ENCODE measurements around the gene SLC35E3. TPM values are rescaled to one million over a fixed set of nuclear protein-coding genes. Genes with fewer than 3 reads are reported as not detected.

The SLC35E3 gene
- total and polyA plus RNA-seq, 2 experiments from 2014 or later: 5.5 to 13.8 TPM

- H3K9me3 Mint-ChIP-seq: no peaks in the 10 kb centered on the region
- Histone ChIP-seq H3K27me3 (ENCODE audit: insufficient read depth) (no peaks in the 10 kb centered on the region), H2AFZ (no peak overlapping the region), H3K4me2 (no peak overlapping the region), H3K79me2 (replicated peaks; ENCODE audit: insufficient read depth) (no peaks in the 10 kb centered on the region), H3K9me2 (ENCODE audit: insufficient read depth) (no peaks in the 10 kb centered on the region; the same call in 1 of the 2 replicates), H4K20me1 (replicated peaks; ENCODE audit: insufficient read depth) (no peaks in the 10 kb centered on the region), H3F3A (replicated peaks; ENCODE audit: low read depth) (no peaks in the 10 kb centered on the region), H3K4me1 (ENCODE audit: insufficient read depth) (no peaks in the 10 kb centered on the region), H3K4me3 (no peak overlapping the region), H3K27ac (ENCODE audit: low read depth) (no peak overlapping the region), H3K36me3 (ENCODE audit: insufficient read depth) (no peaks in the 10 kb centered on the region)
- DNase-seq (ENCODE audit: low spot score) (no peak), ATAC-seq (no peak)
- H3K27ac Mint-ChIP-seq: no peak overlapping the region
- peaks cover 6% of the 10 kb centered on the region for H3K27me3 Mint-ChIP-seq (ENCODE audit: insufficient read depth, low read depth, poor library complexity)
- no peak for TF ChIP-seq NANOG (IDR thresholded peaks at IDR 0.05; ENCODE audit: borderline replicate concordance)
- no peak for TF ChIP-seq ZNF331 (CRISPR knock-in tag; IDR thresholded peaks at IDR 0.05; ENCODE audit: low read depth)
- no peak for TF ChIP-seq ZNF114 (CRISPR knock-in tag; IDR thresholded peaks at IDR 0.05)
- TF ChIP-seq, protein P1, sequence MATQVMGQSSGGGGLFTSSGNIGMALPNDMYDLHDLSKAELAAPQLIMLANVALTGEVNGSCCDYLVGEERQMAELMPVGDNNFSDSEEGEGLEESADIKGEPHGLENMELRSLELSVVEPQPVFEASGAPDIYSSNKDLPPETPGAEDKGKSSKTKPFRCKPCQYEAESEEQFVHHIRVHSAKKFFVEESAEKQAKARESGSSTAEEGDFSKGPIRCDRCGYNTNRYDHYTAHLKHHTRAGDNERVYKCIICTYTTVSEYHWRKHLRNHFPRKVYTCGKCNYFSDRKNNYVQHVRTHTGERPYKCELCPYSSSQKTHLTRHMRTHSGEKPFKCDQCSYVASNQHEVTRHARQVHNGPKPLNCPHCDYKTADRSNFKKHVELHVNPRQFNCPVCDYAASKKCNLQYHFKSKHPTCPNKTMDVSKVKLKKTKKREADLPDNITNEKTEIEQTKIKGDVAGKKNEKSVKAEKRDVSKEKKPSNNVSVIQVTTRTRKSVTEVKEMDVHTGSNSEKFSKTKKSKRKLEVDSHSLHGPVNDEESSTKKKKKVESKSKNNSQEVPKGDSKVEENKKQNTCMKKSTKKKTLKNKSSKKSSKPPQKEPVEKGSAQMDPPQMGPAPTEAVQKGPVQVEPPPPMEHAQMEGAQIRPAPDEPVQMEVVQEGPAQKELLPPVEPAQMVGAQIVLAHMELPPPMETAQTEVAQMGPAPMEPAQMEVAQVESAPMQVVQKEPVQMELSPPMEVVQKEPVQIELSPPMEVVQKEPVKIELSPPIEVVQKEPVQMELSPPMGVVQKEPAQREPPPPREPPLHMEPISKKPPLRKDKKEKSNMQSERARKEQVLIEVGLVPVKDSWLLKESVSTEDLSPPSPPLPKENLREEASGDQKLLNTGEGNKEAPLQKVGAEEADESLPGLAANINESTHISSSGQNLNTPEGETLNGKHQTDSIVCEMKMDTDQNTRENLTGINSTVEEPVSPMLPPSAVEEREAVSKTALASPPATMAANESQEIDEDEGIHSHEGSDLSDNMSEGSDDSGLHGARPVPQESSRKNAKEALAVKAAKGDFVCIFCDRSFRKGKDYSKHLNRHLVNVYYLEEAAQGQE (IDR thresholded peaks at IDR 0.05; ENCODE audit: unreplicated experiment): no peak
- H3K4me1 Mint-ChIP-seq: peaks cover 12% of the 10 kb centered on the region
- H3K4me3 Mint-ChIP-seq: no peak overlapping the region
- no peaks in the 10 kb centered on the region for H3K36me3 Mint-ChIP-seq (ENCODE audit: low read depth)
Measured at GRCh38 chr12:68790952-68791234, 44.9 kb downstream of the SLC35E3 start.

GRCh38 chr12:68791897-68792481, 46.0 kb downstream of the SLC35E3 start:
- H3K36me3 Mint-ChIP-seq (ENCODE audit: low read depth): no peaks in the 10 kb centered on the region
- Histone ChIP-seq H3K79me2 (replicated peaks; ENCODE audit: insufficient read depth) (no peaks in the 10 kb centered on the region), H3K4me2 (no peak overlapping the region), H4K20me1 (replicated peaks; ENCODE audit: insufficient read depth) (no peaks in the 10 kb centered on the region), H3K27ac (ENCODE audit: low read depth) (no peak overlapping the region), H3K9me2 (ENCODE audit: insufficient read depth) (no peaks in the 10 kb centered on the region; the same call in 1 of the 2 replicates), H3K4me1 (ENCODE audit: insufficient read depth) (no peaks in the 10 kb centered on the region), H3F3A (replicated peaks; ENCODE audit: low read depth) (no peaks in the 10 kb centered on the region), H3K36me3 (ENCODE audit: insufficient read depth) (no peaks in the 10 kb centered on the region), H3K4me3 (no peak overlapping the region), H2AFZ (no peak overlapping the region), H3K27me3 (ENCODE audit: insufficient read depth) (no peaks in the 10 kb centered on the region)
- no peak overlapping the region for H3K4me3 Mint-ChIP-seq
- TF ChIP-seq EZH2 (IDR thresholded peaks at IDR 0.05; ENCODE audit: low read depth, unreplicated experiment): no peak
- TF ChIP-seq NANOG (IDR thresholded peaks at IDR 0.05; ENCODE audit: borderline replicate concordance): no peak
- no peak for TF ChIP-seq POLR2AphosphoS5 (IDR thresholded peaks at IDR 0.05; ENCODE audit: low read depth)
- TF ChIP-seq ZNF331 (CRISPR knock-in tag; IDR thresholded peaks at IDR 0.05; ENCODE audit: low read depth): no peak
- no peak for TF ChIP-seq CREB1 (CRISPR knock-in tag; IDR thresholded peaks at IDR 0.05; ENCODE audit: low read depth)
- TF ChIP-seq ZNF462 (CRISPR knock-in tag; IDR thresholded peaks at IDR 0.05): no peak
- TF ChIP-seq STAT1 (IDR thresholded peaks at IDR 0.05; ENCODE audit: unreplicated experiment): no peak
- TF ChIP-seq JUNB (IDR thresholded peaks at IDR 0.05; ENCODE audit: unreplicated experiment): no peak
- TF ChIP-seq EZH2phosphoT487 (IDR thresholded peaks at IDR 0.05; ENCODE audit: unreplicated experiment): no peak
- ATAC-seq: no peak
- DNase-seq (ENCODE audit: low spot score): no peak
- H3K27ac Mint-ChIP-seq: no peak overlapping the region
- peaks cover 4% of the 10 kb centered on the region for H3K27me3 Mint-ChIP-seq (ENCODE audit: insufficient read depth, low read depth, poor library complexity)
- H3K4me1 Mint-ChIP-seq: peaks cover 12% of the 10 kb centered on the region
- H3K9me3 Mint-ChIP-seq: no peaks in the 10 kb centered on the region

Data from GM23338 (cell line).